Measurements from ENCODE around the gene PFKFB2. TPM values are rescaled to one million over a fixed set of nuclear protein-coding genes. Genes with fewer than 3 reads are reported as not detected.

The PFKFB2 gene
- polyA plus RNA-seq, 2 of the 4 experiments (the other 2 are of a cell fraction) = 7.4 to 8.4 TPM

- no peak for TF ChIP-seq JUNB (IDR thresholded peaks at IDR 0.05)
- DNase-seq (ENCODE audit: low read depth in 1 of 2, low spot score in 1 of 2) = no peak
- WGBS (ENCODE audit: missing lambda C conversion rate) = 71% methylated on average over 2 of the region's 2 CpGs
- no peak for FAIRE-seq
- Histone ChIP-seq H3K9me3 (no peaks in the 10 kb centered on the region), H3K4me1 (peaks cover 60% of the 10 kb centered on the region), H3K4me2 (peak overlapping the region; percentile 62), H3K27ac (peak overlapping the region; percentile 86 to 89), H3K4me3 (no peak overlapping the region)
- ChIA-PET POLR2A (no interaction called here), CTCF (interaction anchor here (1.2 to 4.1 kb wide), 7 partner anchors 10 to 411 kb away, joined by 3 to 17 read pairs (median 4); partner anchors contain the start of gene C1orf116)
- no peak for ATAC-seq
Measured at GRCh38 chr1:207019661-207020060, 33.4 kb upstream of the PFKFB2 start.

- TF ChIP-seq MAX (IDR thresholded peaks at IDR 0.05) (peak; percentile 10), EP300 (IDR thresholded peaks at IDR 0.05) (peak in 1 of 2 experiments; percentile 42; a peak in 1 of 5 replicates), CEBPB (IDR thresholded peaks at IDR 0.05) (no peak), GATA3 (IDR thresholded peaks at IDR 0.05; ENCODE audit: borderline replicate concordance) (peak; percentile 62; the same call in 1 of the 2 replicates), FOSL2 (IDR thresholded peaks at IDR 0.05) (no peak), FOSL2 (CRISPR knock-in tag; IDR thresholded peaks at IDR 0.05) (peak; percentile 36; the same call in 1 of the 2 replicates)
- no peak overlapping the region for H3K4me3 ChIP-seq
- DNase-seq (ENCODE audit: low read depth in 1 of 2, low spot score in 1 of 2) (peak; percentile 54 to 92), ATAC-seq (peak; percentile 46 to 75; a peak in 5 of 6 replicates), FAIRE-seq (no peak)
- ChIA-PET CTCF (interaction anchor here (0.8 to 4.1 kb wide), 6 partner anchors 10 to 412 kb away, joined by 3 to 17 read pairs (median 6); no protein-coding TSS in a partner anchor), POLR2A (no interaction called here)
- H3K9me3 ChIP-seq = no peaks in the 10 kb centered on the region
- WGBS (ENCODE audit: missing lambda C conversion rate) = 25% methylated on average over 9 of the region's 9 CpGs
- H3K4me2 ChIP-seq = peak overlapping the region; percentile 62
- H3K4me1 ChIP-seq = peaks cover 65% of the 10 kb centered on the region
- peak overlapping the region; percentile 86 to 89 for H3K27ac ChIP-seq
Measured at GRCh38 chr1:207020065-207020708, 32.9 kb upstream of the PFKFB2 start.

- H3K4me2 ChIP-seq = peak overlapping the region; percentile 62
Measured at GRCh38 chr1:207020709-207021107, 32.4 kb upstream of the PFKFB2 start.

GRCh38 chr1:207021139-207021861 is 31.8 kb upstream of the PFKFB2 start:
- POLR2A ChIA-PET = interaction anchor here (0.7 kb wide), 1 partner anchor 147 kb away, joined by 4 read pairs; no protein-coding TSS in a partner anchor

More at GRCh38 chr1:207020709-207021107, 32.4 kb upstream of the PFKFB2 start:
- H3K27ac ChIP-seq = peak overlapping the region; percentile 86 to 89
- CTCF ChIA-PET = interaction anchor here (0.6 to 4.1 kb wide), 9 partner anchors 7 to 1257 kb away, joined by 3 to 17 read pairs (median 3); no protein-coding TSS in a partner anchor
- 71% methylated on average over 4 of the region's 4 CpGs for WGBS (ENCODE audit: missing lambda C conversion rate)
- H3K9me3 ChIP-seq = no peaks in the 10 kb centered on the region
- FAIRE-seq = no peak
- peaks cover 70% of the 10 kb centered on the region for H3K4me1 ChIP-seq
- no peak for DNase-seq (ENCODE audit: low read depth in 1 of 2, low spot score in 1 of 2)
- ATAC-seq = no peak
- H3K4me3 ChIP-seq = no peak overlapping the region
- TF ChIP-seq POLR2AphosphoS2 (conservative IDR thresholded peaks at IDR 0.05; ENCODE audit: low read length) (no peak), CBX8 (IDR thresholded peaks at IDR 0.05) (no peak), HES2 (IDR thresholded peaks at IDR 0.05) (no peak), MAX (IDR thresholded peaks at IDR 0.05) (peak; percentile 12; the same call in 1 of the 2 replicates), EHF (CRISPR knock-in tag; IDR thresholded peaks at IDR 0.05) (no peak)
- POLR2A ChIA-PET = interaction anchor here (0.7 kb wide), 1 partner anchor 147 kb away, joined by 4 read pairs; no protein-coding TSS in a partner anchor

More at GRCh38 chr1:207021139-207021861, 31.8 kb upstream of the PFKFB2 start:
- peak in 1 of 2 experiments; percentile 38; a peak in 3 of 6 replicates for ATAC-seq
- no peak for TF ChIP-seq FOSL2 (IDR thresholded peaks at IDR 0.05)
- TF ChIP-seq FOSL2 (CRISPR knock-in tag; IDR thresholded peaks at IDR 0.05) = peak; percentile 52
- TF ChIP-seq CHD2 (IDR thresholded peaks at IDR 0.05; ENCODE audit: low read length, partially characterized antibody) = no peak
- no peak for TF ChIP-seq PBX3 (IDR thresholded peaks at IDR 0.05)
- TF ChIP-seq NFE2L2 (conservative IDR thresholded peaks at IDR 0.05; ENCODE audit: low read length) = no peak
- TF ChIP-seq MAZ (IDR thresholded peaks at IDR 0.05; ENCODE audit: borderline replicate concordance, low read depth, low read length) = no peak
- no peak for TF ChIP-seq JUN (IDR thresholded peaks at IDR 0.05)
- TF ChIP-seq RAD21 (conservative IDR thresholded peaks at IDR 0.05 in 1 of 2, IDR thresholded peaks at IDR 0.05 in 1 of 2) = 0 out of 5 replicates have a peak, but pooled peaks of 1 of the 2 experiments have one; percentile 7
- no peak for TF ChIP-seq ATOH8 (CRISPR knock-in tag; IDR thresholded peaks at IDR 0.05; ENCODE audit: low read depth)
- peak overlapping the region; percentile 86 to 89 for H3K27ac ChIP-seq
- H3K9me3 ChIP-seq = no peaks in the 10 kb centered on the region
- no peak overlapping the region for H3K4me3 ChIP-seq
- H3K4me1 ChIP-seq = peaks cover 76% of the 10 kb centered on the region
- no peak for FAIRE-seq
- DNase-seq (ENCODE audit: low read depth in 1 of 2, low spot score in 1 of 2) = peak in 1 of 2 experiments; percentile 77
- CTCF ChIA-PET = interaction anchor here (0.6 to 4.1 kb wide), 9 partner anchors 8 to 1257 kb away, joined by 3 to 17 read pairs (median 5); no protein-coding TSS in a partner anchor
- peak overlapping the region; percentile 62 for H3K4me2 ChIP-seq
- 68% methylated on average over 8 of the region's 8 CpGs for WGBS (ENCODE audit: missing lambda C conversion rate)

All from A549 (cell line).